ENCODE results near the gene NEUROD2. TPM values are rescaled to one million over a fixed set of nuclear protein-coding genes. Genes with fewer than 3 reads are reported as not detected.

Gene NEUROD2
- total and polyA plus RNA-seq, 5 donors, result not detected

DNA sequence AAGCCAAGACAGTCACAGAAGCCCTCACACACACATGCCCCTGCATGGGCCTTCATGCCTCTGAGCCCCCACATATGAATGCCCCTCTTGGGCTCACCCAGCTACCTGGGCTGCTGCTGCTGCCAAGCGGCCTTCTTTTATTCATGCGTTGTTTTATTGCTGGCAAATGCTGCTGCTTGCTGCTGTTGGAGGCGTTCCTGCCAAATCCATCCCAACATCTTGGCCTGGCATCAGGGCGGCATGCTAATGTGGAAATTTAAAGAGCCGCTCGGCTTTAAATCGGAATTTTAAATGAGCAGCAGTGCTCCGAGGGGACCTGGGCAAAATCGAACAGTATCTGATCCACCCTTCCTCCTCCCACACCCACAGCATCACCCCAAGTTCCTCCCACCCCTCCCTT is 39.0 kb downstream of the NEUROD2 start:
- Histone ChIP-seq H3K4me3 (ENCODE audit: low read length) (no peak overlapping the region), H3K9me3 (ENCODE audit: control insufficient read depth, low read length) (no peaks in the 10 kb centered on the region), H3K27me3 (ENCODE audit: control insufficient read depth, insufficient read depth) (no peaks in the 10 kb centered on the region), H3K4me1 (ENCODE audit: control insufficient read depth, insufficient read depth, low read length) (no peaks in the 10 kb centered on the region), H3K27ac (ENCODE audit: low read length) (no peak overlapping the region)
- ATAC-seq (no peak), DNase-seq (no peak)
- intact Hi-C loops (cut with DNase I), result no loop called here
- WGBS, result 86% methylated on average over 9 of the region's 9 CpGs

DNA sequence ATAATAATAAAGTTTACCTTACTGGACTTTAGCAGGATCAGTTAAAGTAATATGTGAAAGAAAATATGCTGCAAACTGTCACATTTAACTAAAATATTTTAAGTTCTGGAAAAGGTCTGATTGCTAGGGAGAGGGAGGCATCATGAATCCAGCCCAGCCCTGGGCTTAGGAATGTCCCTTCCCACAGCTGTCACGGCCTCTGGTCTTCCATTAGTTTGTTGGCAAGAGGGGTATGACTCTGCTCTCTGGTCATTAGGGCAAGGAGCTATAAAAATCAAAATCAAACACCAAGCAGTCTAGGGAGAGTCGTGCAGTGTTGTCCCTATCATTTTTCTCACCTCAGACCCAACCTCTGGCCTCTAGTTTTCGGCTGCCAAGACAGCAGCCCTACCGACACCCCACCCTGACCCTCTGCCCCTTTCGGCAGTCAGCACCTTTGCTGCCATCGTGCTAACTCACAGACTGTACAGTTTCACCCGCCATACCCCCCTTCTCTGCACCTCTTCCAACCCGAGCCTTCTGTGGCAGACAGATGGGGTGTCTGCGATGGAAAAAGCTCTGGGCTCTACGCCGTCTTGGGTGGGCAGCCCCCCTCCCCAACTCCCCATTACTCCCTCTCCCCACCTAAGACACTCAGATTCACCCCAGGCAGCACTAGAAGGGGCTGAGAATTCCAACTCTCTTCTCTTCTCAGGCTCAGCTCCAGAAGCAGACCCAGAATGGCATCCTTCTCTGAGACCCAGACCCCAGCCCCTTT is 41.4 kb downstream of the NEUROD2 start:
- DNase-seq (no peak), ATAC-seq (no peak)
- WGBS, result 76% methylated on average over 11 of the region's 11 CpGs
- Histone ChIP-seq H3K27me3 (ENCODE audit: control insufficient read depth, insufficient read depth) (no peaks in the 10 kb centered on the region), H3K27ac (ENCODE audit: low read length) (no peak overlapping the region), H3K9me3 (ENCODE audit: control insufficient read depth, low read length) (no peaks in the 10 kb centered on the region), H3K4me3 (ENCODE audit: low read length) (no peak overlapping the region), H3K4me1 (ENCODE audit: control insufficient read depth, insufficient read depth, low read length) (no peaks in the 10 kb centered on the region)
- intact Hi-C loops (cut with DNase I), result no loop called here

DNA sequence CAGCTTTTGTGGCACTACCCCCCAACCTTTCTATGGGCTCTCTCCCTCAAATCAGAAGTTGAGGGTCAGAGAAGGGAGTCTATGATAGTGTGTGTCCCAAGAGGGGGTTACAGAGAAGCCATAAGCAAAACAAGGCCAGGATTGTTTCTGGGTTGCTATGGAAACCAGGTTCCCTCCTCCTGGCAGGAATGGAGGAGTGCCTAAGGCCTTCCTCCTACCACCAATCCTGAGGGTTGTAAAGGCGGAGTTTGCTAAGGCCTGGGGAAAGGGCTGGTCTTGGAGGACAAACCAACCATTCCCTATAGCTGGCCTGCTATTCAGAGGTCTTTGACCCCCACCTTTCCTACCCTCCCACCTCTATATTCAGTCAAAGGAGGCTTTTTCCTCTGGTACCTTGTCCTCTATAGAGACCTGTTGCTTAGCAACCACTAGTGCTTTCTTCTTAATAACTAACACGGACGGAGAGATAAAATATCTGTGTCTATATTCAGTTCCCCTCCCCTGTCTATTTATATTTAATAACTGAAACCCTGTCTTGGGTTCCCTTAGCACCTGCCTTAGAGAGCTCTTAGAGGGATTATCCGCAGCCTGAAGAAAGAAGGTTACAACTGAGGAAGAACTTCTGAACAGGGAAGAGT is 43.4 kb downstream of the NEUROD2 start:
- intact Hi-C loops (cut with DNase I), result no loop called here
- Histone ChIP-seq H3K27ac (ENCODE audit: low read length) (no peak overlapping the region), H3K4me3 (ENCODE audit: low read length) (no peak overlapping the region), H3K9me3 (ENCODE audit: control insufficient read depth, low read length) (no peaks in the 10 kb centered on the region), H3K4me1 (ENCODE audit: control insufficient read depth, insufficient read depth, low read length) (no peaks in the 10 kb centered on the region), H3K27me3 (ENCODE audit: control insufficient read depth, insufficient read depth) (no peaks in the 10 kb centered on the region)
- peak in 1 of 2 donors; percentile 20 for ATAC-seq
- DNase-seq, result no peak
- WGBS, result 77% methylated on average over 4 of the region's 4 CpGs

GRCh38 chr17:39563476-39563875 is 44.2 kb downstream of the NEUROD2 start:
- WGBS, result 27% methylated on average over 17 of the region's 17 CpGs
- intact Hi-C loops (cut with DNase I), result no loop called here
- peak in 2 of 3 donors; percentile 51 to 60 for DNase-seq
- H3K4me1 ChIP-seq (ENCODE audit: control insufficient read depth, insufficient read depth, low read length), result no peaks in the 10 kb centered on the region
- ATAC-seq, result peak in 1 of 2 donors; percentile 39
- H3K9me3 ChIP-seq (ENCODE audit: control insufficient read depth, low read length), result no peaks in the 10 kb centered on the region
- H3K4me3 ChIP-seq (ENCODE audit: low read length), result no peak overlapping the region
- no peak overlapping the region for H3K27ac ChIP-seq (ENCODE audit: low read length)
- no peaks in the 10 kb centered on the region for H3K27me3 ChIP-seq (ENCODE audit: control insufficient read depth, insufficient read depth)

- Histone ChIP-seq H3K27me3 (ENCODE audit: control insufficient read depth, insufficient read depth) (no peaks in the 10 kb centered on the region), H3K27ac (ENCODE audit: low read length) (no peak overlapping the region), H3K4me1 (ENCODE audit: control insufficient read depth, insufficient read depth, low read length) (no peaks in the 10 kb centered on the region), H3K4me3 (ENCODE audit: low read length) (no peak overlapping the region), H3K9me3 (ENCODE audit: control insufficient read depth, low read length) (no peaks in the 10 kb centered on the region)
- intact Hi-C loops (cut with DNase I), result no loop called here
- DNase-seq (no peak), ATAC-seq (no peak)
- WGBS, result 77% methylated on average over 7 of the region's 7 CpGs
Observed at GRCh38 chr17:39562976-39563375, 44.7 kb downstream of the NEUROD2 start.

- 70% methylated on average over 1 of the region's 1 CpG for WGBS
- no peaks in the 10 kb centered on the region for H3K27me3 ChIP-seq (ENCODE audit: control insufficient read depth, insufficient read depth)
- no peak overlapping the region for H3K4me3 ChIP-seq (ENCODE audit: low read length)
- H3K9me3 ChIP-seq (ENCODE audit: control insufficient read depth, low read length), result no peaks in the 10 kb centered on the region
- intact Hi-C loops (cut with DNase I), result no loop called here
- DNase-seq, result no peak
- ATAC-seq, result no peak
- H3K27ac ChIP-seq (ENCODE audit: low read length), result no peak overlapping the region
- no peaks in the 10 kb centered on the region for H3K4me1 ChIP-seq (ENCODE audit: control insufficient read depth, insufficient read depth, low read length)
Observed at GRCh38 chr17:39562395-39562794, 45.3 kb downstream of the NEUROD2 start.

DNA sequence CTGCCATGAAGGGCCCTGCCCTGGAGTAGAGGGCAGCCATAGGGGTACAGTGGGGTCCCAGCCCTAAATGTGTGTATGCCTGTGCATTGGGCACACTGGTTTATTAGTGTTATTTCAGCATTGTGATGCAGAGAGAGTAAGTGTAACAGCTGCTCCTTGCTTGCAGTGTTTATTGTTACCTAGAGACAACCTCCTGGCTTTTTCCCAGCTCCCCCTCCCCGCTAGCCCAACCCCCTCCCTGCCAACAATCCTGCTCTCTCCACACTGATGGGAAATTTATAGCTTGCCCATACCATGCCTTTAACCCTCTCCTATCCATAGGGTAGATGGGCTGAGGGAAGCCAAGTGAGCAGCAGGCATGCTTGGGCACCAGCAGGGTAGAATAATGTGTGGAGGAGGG is 51.3 kb downstream of the NEUROD2 start:
- 35% methylated on average over 1 of the region's 1 CpG for WGBS

DNA sequence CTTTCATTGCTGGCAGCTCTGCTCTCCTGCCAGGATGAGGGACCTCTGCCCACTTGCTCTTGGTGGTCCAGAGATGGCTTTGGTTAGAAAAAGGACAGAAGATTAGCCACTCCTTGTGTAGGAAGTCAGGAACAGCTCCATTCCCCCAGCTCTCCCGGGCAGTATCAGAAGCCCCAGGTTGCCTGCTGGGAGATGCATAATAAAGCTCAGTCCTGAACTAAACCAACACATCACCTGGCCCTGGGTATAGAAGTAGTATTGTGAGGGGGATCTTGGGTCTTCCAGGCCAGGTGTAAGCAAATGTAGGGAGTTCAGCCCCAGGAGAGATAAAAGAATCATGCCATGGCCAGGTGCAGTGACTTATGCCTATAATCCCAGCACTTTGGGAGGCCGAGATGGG is 52.4 kb downstream of the NEUROD2 start:
- intact Hi-C loops (cut with DNase I), result no loop called here
- no peaks in the 10 kb centered on the region for H3K4me1 ChIP-seq (ENCODE audit: control insufficient read depth, insufficient read depth, low read length)
- no peak for ATAC-seq

More for the DNA sequence above, 51.3 kb downstream of the NEUROD2 start:
- ATAC-seq (no peak), DNase-seq (no peak)
- Histone ChIP-seq H3K4me1 (ENCODE audit: control insufficient read depth, insufficient read depth, low read length) (no peaks in the 10 kb centered on the region), H3K4me3 (ENCODE audit: low read length) (no peak overlapping the region), H3K27ac (ENCODE audit: low read length) (no peak overlapping the region), H3K9me3 (ENCODE audit: control insufficient read depth, low read length) (no peaks in the 10 kb centered on the region), H3K27me3 (ENCODE audit: control insufficient read depth, insufficient read depth) (no peaks in the 10 kb centered on the region)
- intact Hi-C loops (cut with DNase I), result no loop called here

More for the DNA sequence above, 52.4 kb downstream of the NEUROD2 start:
- H3K27ac ChIP-seq (ENCODE audit: low read length), result no peak overlapping the region
- H3K27me3 ChIP-seq (ENCODE audit: control insufficient read depth, insufficient read depth), result no peaks in the 10 kb centered on the region
- 69% methylated on average over 2 of the region's 2 CpGs for WGBS
- no peak for DNase-seq
- H3K9me3 ChIP-seq (ENCODE audit: control insufficient read depth, low read length), result no peaks in the 10 kb centered on the region
- no peak overlapping the region for H3K4me3 ChIP-seq (ENCODE audit: low read length)

Other genes starting within 250 kb of the NEUROD2 start
- 10 to 100 TPM in 2 of 4 donors, 1 to 10 TPM in 2; 8.6 to 12.4 (median 10.7) TPM for gene FBXL20, start 206.3 kb downstream of the NEUROD2 start, total RNA-seq
- 4.0 TPM for gene FBXL20, start 206.3 kb downstream of the NEUROD2 start, polyA plus RNA-seq
- 10 to 100 TPM; 21.4 to 25.8 (median 23.5) TPM for gene MED1, start 156.7 kb downstream of the NEUROD2 start, total RNA-seq
- 8.9 TPM for gene MED1, start 156.7 kb downstream of the NEUROD2 start, polyA plus RNA-seq
- 10 to 100 TPM; 24.9 to 27.9 (median 25.9) TPM for gene CDK12, start 146.4 kb downstream of the NEUROD2 start, total RNA-seq
- gene CDK12, start 146.4 kb downstream of the NEUROD2 start, polyA plus RNA-seq, result 8.2 TPM
- gene PPP1R1B, start 19.0 kb upstream of the NEUROD2 start, total RNA-seq, result 1 to 10 TPM; 2.0 to 6.6 (median 2.4) TPM
- gene PPP1R1B, start 19.0 kb upstream of the NEUROD2 start, polyA plus RNA-seq, result 4.4 TPM
- gene STARD3, start 29.2 kb upstream of the NEUROD2 start, total RNA-seq, result 10 to 100 TPM; 19.2 to 26.2 (median 22.9) TPM
- 22.7 TPM for gene STARD3, start 29.2 kb upstream of the NEUROD2 start, polyA plus RNA-seq
- 1,000 to 10,000 TPM; 2,357 to 4,356 (median 2,957) TPM for gene TCAP, start 57.4 kb upstream of the NEUROD2 start, total RNA-seq
- gene TCAP, start 57.4 kb upstream of the NEUROD2 start, polyA plus RNA-seq, result 4,928 TPM
- gene PNMT, start 60.5 kb upstream of the NEUROD2 start, total RNA-seq, result 10 to 100 TPM; 18.1 to 39.6 (median 21.3) TPM
- 32.7 TPM for gene PNMT, start 60.5 kb upstream of the NEUROD2 start, polyA plus RNA-seq
- 10 to 100 TPM; 12.9 to 24.0 (median 15.2) TPM for gene PGAP3, start 80.1 kb upstream of the NEUROD2 start, total RNA-seq
- gene PGAP3, start 80.1 kb upstream of the NEUROD2 start, polyA plus RNA-seq, result 13.6 TPM
- 100 to 1,000 TPM in 3 of 4 donors, 10 to 100 TPM in 1; 99.2 to 178 (median 114) TPM for gene ERBB2, start 92.1 kb upstream of the NEUROD2 start, total RNA-seq
- gene ERBB2, start 92.1 kb upstream of the NEUROD2 start, polyA plus RNA-seq, result 56.4 TPM
- 10 to 100 TPM; 53.6 to 67.8 (median 61.8) TPM for gene MIEN1, start 122.6 kb upstream of the NEUROD2 start, total RNA-seq
- gene MIEN1, start 122.6 kb upstream of the NEUROD2 start, polyA plus RNA-seq, result 152 TPM
- 1 to 10 TPM in 3 of 4 donors, under 1 TPM in 1; 0.39 to 2.7 (median 1.6) TPM for gene GRB7, start 130.0 kb upstream of the NEUROD2 start, total RNA-seq
- gene GRB7, start 130.0 kb upstream of the NEUROD2 start, polyA plus RNA-seq, result 0.70 TPM